ENCODE data around the gene PLEKHA7. TPM values are rescaled to one million over a fixed set of nuclear protein-coding genes. Genes with fewer than 3 reads are reported as not detected.
A peak's percentile ranks its signal among the peaks of the same experiment; 100 is the strongest.

PLEKHA7 gene
- polyA plus RNA-seq, 10 donors: 2.9 to 7.8 (median 5.6) TPM

DNA sequence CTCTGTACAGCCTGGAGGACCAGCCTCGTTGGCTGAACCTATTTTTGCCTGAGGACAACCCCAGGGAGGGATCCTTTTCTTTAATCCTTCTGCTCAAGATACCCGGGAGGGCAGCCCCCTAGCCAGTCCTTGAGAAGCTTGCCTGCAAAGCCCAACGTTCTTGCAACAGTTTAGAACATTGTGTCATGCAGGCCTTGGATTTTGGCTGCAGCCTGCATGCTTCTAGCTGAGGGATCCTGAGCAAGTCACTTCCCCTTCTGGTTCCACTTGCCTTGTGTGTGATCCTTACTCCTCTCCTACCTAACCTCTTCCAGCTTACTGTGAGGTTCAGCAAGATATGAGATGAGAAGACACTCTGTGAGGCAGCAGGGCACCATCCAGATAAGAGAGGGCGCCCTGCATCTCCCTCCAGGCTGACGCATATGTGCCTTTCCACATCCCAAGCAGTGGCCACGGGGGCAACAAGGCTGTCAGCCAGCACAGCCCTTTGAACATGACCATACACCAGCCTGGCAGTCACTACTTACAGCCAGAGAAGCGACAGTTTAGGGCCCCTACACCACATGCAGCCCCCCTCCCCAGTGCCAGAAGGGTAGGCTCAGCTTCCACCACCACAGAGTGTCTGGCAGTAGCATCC is 199.7 kb downstream of the PLEKHA7 start:
- DNase-seq: no peak

DNA sequence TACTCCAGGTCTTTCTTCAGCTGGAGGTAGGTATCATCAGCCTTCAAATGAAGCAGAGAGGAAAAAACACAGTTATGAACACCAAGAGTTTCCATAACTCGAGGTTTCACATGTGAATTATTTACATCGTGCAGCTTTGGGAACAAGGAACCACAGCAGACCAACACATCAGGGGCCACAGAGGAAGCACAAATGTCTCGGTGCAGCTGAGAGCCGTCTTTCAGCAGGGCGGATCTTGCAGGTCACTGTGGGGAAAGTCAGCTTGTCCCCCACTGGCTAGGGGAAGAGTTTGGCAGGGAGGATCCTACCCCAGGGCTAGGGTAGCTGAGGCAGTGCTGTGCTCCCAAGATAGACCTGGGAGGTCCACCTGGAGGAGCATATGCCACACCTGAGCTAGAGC is 201.1 kb downstream of the PLEKHA7 start:
- DNase-seq: no peak

DNA sequence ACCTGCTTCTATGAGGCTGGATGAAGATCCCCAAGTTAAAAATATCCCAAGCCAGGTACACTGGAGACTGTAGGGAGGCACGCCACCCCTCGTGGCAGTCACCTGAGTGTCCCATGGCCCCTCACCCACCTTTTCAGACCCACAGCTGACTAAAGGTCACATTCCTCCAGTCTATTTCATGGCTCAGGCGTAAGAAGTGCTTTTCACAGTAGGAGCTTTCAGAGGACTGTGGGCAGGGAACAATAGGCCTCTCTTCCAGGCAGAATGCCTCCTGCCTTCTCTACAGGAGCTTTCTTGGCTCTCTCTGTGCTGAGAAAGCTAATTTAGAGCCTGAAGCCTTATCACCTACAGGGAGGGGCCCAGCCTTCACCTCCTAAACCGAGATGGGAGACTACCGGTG is 201.9 kb downstream of the PLEKHA7 start:
- no peak for DNase-seq

DNA sequence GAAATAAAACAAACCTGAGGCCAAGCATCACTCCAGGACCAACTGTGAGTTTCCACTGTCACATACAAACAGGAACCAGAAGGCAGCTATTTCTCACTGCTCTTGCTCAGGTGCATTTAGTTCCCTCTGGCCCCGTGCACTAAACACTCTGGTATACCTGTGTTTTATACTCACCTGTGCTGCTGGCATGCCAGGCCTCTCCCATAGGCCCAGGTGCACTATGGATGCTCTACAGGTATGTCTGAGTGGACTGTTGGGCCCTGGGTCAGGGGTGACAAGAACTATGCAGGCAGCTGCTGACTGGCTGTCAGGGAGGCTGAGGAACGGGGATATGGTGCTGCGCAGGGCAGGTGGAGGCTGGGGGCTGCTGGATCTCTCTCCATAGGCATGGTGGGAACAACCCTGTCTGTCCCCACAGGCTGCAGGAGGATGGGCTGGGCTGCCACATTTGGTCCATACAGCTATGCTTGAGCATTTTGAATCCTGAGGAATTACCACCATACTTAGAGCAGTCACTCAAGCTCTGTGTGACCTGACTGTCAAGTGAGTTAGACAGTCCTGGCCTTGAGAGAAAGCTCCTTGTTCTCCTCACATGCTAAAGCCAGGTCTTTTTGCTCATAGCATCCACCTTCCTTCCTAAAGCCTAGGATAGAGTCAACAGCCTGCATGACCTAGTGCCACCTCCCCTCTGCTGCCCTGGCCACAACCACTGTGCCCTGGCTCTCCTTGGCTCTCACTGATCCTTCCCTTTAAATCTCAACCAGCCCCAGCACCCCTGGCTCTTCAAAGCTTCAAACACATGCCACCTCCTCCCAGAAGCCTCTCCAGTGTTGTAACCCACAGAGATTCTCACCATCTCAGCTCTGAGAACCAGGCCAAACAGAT is 202.8 kb downstream of the PLEKHA7 start:
- no peak for DNase-seq

DNA sequence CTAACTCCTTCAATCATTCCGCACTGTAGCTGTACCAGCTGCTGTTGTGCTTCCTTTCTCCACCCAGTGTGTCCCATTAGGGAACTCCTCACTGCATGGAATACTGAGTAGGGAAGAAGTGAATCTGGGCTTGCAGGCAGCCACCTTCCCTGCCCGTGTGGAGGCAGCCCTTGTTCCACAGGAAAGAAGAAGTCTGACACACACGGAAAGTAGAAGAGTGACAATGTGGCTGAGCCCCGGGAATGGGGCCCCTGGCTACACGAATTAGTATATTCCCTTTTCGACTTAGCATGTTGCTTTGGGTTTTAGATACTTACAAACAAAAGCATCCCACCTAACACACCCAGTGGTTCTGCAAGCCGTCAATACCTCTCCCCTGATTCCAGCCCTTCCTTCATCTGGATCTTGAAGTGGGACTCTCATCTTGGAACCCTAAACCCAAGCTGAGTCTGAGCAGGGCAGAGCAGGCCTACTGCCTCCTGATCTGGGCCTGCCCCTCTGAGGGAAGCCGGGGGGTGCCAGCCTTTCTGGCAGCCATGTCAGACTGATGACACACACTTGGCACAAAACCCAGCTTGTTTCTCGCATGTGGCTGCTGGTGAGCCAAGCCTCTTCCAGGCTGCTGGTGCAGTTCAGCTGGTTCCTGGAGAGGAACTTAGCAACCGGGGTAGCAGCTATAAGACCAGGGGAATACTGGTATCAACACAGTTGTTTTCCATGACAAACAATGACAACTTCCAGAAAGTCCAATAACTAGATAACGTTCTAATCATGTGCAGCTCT is 204.1 kb downstream of the PLEKHA7 start:
- peak; percentile 49 to 69 (median 56) for DNase-seq

DNA sequence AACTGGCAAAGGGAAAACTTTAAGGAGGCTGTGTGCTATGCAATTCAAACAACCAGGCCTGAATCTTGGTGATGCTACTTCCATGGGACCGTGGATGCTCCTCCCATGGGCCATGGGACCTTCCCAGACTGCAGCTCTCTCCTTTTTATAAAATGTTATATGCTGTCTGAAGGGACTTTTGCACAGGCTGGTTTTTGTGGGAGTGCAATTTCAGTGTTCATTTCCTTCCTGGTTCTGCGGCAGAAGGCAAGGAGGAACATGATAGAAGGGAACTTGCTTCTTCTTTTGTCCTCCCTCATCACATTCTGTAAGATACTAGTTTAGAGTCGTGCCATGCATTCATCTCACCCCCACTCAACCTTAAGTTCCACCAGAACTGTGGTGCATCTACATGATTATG is 206.9 kb downstream of the PLEKHA7 start:
- peak in 1 of 3 donors; percentile 44 for DNase-seq

DNA sequence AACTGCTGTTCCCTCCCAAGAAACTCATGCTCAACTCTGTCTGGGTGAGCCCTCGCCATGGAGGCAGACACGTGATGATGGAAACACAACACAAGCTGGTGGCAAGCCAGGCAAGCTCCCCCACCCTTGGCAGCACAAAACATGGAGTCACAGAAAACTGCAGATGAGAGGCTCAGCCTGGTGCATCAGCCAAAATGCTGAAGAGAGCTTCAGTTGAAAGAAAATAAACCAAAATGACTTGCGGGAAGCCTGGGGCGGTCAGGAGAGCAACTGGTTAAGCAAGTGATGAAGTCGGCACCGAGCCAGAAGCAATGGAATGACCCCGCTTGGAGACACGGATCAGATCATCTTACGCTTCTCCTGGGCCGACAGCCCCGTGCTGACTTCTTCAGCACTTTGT is 207.4 kb downstream of the PLEKHA7 start:
- peak; percentile 50 to 76 (median 63) for DNase-seq

DNA sequence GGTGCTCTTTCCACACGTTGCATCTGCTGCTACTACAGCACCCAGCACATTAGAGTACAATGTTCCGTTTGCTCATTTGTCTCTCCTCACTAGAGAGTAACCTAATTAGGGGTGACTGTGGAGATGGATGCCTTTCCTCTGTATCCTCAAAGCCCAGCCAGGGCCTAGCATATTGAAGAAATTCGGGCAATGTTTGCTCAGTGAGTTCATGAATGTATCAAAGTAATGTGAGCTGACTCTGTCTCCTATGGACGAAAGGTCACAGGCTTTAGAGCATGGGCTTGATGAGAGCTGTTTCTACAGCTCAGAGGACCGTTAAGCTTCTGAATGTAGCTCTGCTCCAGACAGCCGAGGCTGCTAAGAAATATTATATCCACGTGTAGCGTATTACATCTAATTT is 208.3 kb downstream of the PLEKHA7 start:
- DNase-seq: peak in 1 of 3 donors; percentile 54

DNA sequence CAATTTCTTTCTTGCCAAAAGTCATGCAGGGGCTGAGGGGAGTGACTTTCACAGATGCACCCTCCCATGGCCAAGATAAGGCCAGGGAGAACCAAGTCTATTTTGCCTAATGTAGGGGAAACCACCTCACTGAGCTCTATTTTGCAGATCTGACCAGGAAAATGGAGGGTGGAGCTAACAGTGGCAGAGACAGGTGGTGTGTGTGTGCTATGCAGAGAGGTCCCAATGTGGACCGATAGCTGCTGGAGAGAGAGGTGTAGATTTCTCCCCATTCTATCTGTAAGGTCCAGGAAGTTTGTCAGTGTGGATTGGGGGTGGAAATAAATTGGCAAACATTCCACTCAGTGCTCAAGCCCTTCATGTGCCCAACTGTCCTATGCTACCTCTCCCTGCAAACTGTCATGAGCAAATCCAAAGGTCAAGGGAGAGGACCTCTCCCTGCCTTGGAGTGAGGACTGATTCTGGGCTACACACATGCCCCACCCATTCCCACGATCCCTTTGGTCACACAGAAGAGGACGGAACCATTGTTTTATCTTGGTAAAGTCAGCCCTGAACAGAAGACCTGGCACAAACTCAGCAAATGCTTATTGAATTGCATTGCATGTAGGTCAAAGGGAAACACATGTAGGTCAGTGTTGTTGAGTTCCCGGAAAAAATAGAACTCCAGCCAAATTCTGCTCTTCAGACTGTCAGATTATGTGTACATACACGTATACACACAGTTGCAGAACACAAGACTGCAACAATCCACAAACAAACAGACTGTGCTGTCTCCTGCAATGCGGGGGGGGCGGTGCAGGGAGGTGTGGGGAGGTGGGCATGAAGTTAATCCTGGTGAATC is 209.9 kb downstream of the PLEKHA7 start:
- peak; percentile 52 to 88 (median 71) for DNase-seq

DNA sequence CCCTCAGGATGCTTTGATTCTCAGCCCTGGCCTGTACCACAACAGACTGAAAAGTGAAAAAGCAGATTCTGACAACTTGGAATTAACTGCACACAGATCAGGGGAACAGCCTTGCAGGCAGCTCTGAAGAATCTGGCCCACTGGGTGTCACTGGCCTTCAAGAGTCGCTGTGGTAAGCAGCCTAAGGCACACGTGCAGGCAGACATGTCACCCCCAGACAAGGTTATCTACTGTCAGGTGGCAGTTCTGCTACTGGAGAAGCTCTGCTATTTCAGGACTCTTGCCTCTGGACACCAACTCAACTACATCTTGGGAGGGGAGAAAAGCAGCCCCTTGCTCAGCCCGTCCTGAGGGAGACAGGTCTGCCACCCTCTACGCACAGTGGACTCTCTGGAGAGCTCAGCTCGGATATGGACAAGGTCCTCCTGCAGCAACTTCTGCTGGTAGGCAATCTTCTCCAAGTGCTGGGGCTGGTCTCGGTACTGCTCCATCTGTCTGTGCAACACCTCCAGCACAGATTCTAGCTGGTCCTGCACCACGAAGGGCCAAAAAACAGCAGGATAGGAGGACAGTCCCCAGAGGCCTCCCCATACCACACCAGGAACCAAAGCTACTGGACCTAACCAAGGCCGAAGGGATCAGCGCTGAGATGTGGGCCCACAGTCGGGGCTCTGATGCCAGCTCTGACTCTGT is 212.8 kb downstream of the PLEKHA7 start:
- DNase-seq: no peak

DNA sequence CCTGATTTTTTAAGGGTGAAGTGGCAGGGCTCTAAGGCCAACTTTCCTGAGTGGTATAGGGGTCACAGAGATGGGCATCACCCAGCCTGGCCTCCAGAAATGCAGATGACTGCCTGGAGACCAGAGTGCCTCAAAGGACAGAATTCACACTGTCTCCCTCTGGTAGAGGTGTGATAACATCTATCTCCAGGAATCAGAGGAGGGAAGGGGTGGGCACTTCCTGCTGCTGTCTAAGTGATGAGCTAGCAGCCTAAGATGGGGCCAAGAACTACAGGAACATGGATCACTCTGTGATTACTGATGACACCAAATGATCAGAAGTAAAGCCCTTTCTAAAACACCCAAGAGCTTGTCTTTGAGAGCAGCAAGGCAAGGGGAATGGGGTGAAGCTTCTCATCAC is 213.8 kb downstream of the PLEKHA7 start:
- no peak for DNase-seq

DNA sequence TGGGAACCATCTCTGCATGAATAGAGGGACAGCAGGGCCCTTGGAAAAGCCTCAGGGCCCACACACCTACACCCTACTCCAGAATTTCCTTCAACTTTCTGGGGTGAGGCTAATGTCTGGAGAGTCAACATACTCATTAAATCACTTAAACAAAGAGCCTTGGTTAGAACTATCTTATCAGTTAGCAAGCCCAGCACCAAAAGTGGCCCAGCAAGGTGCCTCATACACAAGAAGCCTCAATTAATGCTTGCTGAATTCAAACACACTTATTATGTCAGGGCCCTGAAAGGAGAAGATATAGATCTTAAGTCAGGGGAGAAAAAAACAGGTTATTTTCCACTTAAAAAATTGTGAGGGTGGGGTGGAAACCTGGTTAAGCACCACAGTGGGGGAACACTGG is 214.3 kb downstream of the PLEKHA7 start:
- DNase-seq: no peak

DNA sequence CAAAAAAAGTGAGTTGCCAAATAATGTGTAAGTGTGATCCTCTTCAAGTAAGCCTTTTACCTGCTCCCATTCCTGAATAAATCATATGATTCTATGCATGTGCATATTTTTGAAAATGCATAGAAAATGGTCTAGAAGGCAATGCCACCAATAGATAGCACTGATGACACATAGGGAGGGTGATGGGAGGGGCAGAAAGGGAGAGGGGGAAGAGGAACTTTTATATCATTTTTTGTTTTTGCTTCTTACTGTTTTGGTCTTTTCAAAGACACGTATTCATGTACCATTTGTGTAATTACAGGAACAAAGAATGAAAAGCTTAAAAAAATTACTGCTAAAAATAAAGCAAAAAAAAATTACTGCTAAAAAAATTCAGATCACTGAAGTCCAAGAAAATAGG is 215.0 kb downstream of the PLEKHA7 start:
- no peak for DNase-seq

DNA sequence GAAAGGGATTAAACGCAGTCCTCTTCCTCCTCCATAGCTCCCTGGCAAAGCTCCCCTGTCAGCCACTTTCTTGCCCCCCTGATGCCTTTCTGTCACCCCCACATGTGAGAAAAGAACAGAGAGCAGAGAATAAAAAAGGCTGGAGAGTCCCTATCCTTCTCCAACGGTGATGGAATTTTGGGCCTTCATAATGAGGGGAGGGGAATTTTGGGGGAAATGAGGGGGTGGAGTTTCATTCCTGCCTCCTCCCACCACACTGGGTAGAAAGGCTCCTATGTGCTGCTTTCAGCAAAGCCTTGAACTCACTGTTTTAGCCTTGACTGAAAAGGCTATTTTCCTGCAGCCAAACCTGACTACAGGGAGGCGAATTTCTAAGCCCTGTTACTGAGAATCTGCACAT is 216.4 kb downstream of the PLEKHA7 start:
- no peak for DNase-seq

DNA sequence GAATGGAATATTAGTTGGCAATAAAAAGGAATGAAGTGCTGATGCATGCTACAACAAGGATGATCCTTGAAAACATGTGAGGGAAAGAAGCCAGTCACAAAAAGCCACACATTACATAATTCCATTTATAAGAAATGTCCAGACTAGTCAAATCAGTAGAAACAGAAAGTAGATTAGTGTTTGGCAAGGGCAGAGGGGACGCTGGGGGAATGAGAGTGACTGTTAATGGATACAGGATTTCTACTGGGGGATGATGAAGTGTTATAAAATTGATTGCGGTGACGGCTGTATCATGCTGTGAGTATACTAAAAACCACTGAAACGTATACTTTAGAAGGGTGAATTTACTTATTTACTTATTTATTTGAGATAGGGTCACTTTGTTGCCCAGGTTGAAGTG is 217.9 kb downstream of the PLEKHA7 start:
- DNase-seq: no peak

DNA sequence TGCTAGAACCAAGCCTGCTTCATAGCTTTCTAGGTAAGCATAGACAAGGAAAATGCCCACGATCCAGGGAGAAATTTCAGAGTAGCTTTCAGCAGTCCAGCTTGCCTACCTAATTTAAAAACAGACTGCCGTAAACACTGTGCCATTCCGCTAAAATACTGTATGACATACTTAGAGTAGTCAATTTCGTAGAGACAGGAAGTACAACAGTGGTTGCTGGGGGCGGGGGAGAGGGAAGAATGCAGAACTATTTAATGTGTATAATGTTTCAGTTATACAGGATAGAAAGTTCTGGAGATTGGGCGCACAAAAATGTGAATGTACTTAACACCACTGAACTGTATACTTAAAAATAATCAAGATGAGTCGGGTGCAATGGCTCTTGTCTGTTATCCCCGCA is 219.1 kb downstream of the PLEKHA7 start:
- no peak for DNase-seq

DNA sequence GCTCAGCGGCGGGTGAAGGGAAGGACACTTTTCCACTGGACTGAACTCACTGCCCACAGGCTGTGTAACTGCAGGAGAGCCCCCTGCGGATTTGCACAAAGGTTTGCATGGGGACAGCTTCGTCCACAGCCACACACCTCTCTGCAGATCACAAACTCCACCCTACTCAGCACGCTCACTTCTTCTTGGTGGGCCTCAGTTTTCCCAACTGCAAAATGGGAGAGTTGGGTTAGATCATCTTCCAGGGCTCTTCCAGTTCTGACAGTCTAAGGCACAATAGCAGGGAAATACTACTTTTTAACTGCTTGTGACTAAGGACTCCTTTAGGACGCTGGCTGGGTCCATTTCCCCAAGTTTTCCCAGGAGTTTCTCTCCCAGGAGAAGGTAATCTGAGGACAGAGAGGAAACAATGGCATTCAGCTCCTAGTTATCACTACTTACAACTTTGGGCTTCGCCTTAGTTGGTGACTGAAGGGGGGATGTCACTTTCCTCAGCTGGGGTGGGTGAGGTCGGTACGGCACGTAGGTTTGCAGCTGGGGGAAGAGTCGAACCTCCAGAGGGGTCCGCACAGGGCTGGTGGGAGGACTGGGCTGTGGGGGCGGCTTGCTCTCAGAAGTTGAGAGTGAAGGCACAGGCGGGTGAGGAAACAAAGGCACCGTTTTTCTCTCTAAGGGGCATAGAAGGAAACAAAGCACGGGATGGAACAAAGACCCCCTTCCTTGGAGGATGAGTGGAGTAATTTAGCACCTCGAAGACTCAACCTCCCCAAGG is 220.0 kb downstream of the PLEKHA7 start:
- DNase-seq: no peak

DNA sequence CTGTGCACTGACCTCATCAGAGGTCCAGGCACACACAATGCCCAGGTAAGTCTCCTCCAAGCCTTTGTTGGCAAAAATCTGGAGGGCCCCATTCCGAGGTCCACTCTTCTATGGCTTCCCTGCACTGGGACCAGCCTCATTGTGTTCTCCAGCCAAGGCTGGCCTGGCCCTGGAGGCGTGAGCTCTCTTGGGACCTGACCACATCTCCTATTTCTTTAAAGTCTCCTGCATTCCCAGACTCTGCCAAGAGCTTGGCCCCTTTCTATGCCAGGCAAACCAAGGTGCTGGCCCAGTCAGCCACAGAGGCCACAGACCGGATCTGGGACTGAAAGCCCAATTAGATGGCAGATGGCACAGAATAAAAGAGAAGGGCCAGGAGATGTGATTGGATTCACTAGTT is 220.7 kb downstream of the PLEKHA7 start:
- no peak for DNase-seq

DNA sequence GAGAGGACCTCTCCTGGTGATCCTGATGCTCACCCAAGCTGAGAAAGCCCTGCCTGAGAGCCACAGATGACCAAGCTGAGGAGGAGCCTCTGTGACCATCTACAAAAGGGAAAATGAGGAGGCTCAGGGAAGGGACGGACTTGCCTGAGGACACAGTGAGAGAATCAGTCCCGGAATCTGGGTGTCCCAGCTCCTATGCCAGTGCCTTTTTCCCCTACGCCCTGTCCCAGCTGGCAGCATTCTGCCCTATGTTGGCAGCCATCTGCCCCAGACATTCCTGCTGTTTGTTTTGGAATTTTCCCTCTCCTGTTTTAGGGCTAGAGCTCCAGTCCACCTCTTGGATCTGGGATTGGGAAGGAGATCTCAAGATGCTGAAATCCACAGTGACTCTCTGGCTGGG is 221.2 kb downstream of the PLEKHA7 start:
- no peak for DNase-seq

DNA sequence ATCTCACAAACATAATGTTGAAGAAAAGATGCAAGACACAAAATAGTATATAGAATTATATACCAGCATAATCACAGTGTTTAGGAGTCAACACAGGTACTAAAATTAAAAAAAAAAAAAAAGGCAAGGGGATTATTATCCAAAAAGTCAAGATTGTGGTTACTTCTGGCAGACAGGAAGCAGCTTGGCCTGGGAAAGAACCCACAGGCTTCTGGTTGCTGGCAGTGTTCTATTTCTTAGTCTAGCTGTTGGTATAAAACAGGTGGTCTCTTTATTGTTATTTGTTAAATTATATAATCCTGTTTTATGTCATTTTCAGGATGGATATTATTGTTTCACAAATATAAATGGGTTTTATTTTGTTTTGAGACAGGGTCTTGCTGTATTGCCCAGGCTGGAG is 221.8 kb downstream of the PLEKHA7 start:
- DNase-seq: no peak

All from muscle of back (tissue), 11 donors.